Measurements from ENCODE around the gene PTPRN2.
"Not testable (repeated sequence)": the region's sequence is repeated elsewhere in the genome, so short reads cannot be mapped to it uniquely, and the experiment has no call there.

PTPRN2 gene

DNA sequence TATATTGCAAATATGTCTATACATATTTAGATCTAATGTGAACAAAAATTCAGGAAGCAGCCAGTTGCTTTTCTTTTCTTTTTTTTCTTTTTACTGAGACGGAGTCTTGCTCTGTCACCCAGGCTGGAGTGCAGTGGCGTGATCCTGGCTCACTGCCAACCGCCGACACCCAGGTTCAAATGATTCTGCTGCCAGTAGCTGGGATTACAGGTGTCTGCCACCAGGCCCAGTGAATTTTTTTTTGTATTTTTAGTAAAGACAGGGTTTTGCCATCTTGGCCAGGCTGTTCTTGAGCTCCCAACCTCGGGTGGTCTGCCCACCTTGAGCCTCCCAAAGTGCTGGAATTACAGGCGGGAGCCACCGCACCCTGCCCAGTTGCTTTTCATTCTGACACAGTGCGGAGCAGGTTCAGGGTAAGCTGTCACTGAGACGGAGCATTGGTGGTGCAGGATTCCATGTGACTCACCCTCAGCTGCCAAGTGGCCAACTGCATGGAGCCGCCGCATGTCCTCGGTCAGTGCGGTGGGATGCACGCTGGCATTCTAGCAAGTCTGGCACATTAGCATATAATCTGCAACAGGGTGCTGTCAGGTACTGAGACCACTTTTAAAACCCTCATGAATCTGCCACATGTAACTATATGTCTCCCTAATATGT lies 888.1 kb downstream of the PTPRN2 start:
- Histone ChIP-seq H3K4me1 (ENCODE audit: insufficient read depth, low read length) (no peaks in the 10 kb centered on the region), H3K9ac (ENCODE audit: low read depth, low read length) (no peak overlapping the region), H3K36me3 (ENCODE audit: insufficient read depth, low read length) (no peaks in the 10 kb centered on the region), H3K9me3 (ENCODE audit: control insufficient read depth, insufficient read depth, low read length) (no peaks in the 10 kb centered on the region)

- not testable (repeated sequence) for H3K9me3 ChIP-seq (ENCODE audit: control insufficient read depth, insufficient read depth, low read length); H3K36me3 ChIP-seq (ENCODE audit: insufficient read depth, low read length); H3K9ac ChIP-seq (ENCODE audit: low read depth, low read length); H3K4me1 ChIP-seq (ENCODE audit: insufficient read depth, low read length)
These were observed 890.3 kb downstream of the PTPRN2 start for GRCh38 chr7:157697287-157697686.

DNA sequence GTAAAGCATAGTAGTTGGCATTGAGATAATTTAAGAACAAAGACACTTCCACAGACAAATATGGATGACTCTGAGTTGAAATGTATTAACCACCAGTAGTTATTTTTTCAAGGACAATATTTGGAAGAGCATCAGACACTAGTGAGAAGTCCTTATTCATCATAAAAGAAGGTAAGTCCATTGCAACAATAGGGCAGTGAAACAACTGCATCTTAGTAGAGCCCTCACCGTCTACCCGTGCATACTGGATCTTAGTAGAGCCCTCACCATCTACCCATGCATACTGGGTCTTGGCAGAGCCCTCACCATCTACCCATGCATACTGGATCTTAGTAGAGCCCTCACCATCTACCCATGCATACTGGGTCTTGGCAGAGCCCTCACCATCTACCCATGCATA lies 892.0 kb downstream of the PTPRN2 start:
- not testable (repeated sequence) for H3K4me1 ChIP-seq (ENCODE audit: insufficient read depth, low read length); H3K9me3 ChIP-seq (ENCODE audit: control insufficient read depth, insufficient read depth, low read length); H3K36me3 ChIP-seq (ENCODE audit: insufficient read depth, low read length); H3K9ac ChIP-seq (ENCODE audit: low read depth, low read length)

GRCh38 chr7:157694376-157694665 lies 893.3 kb downstream of the PTPRN2 start:
- Histone ChIP-seq H3K4me1 (ENCODE audit: insufficient read depth, low read length) (no peaks in the 10 kb centered on the region), H3K36me3 (ENCODE audit: insufficient read depth, low read length) (no peaks in the 10 kb centered on the region), H3K9ac (ENCODE audit: low read depth, low read length) (no peak overlapping the region), H3K9me3 (ENCODE audit: control insufficient read depth, insufficient read depth, low read length) (no peaks in the 10 kb centered on the region)

DNA sequence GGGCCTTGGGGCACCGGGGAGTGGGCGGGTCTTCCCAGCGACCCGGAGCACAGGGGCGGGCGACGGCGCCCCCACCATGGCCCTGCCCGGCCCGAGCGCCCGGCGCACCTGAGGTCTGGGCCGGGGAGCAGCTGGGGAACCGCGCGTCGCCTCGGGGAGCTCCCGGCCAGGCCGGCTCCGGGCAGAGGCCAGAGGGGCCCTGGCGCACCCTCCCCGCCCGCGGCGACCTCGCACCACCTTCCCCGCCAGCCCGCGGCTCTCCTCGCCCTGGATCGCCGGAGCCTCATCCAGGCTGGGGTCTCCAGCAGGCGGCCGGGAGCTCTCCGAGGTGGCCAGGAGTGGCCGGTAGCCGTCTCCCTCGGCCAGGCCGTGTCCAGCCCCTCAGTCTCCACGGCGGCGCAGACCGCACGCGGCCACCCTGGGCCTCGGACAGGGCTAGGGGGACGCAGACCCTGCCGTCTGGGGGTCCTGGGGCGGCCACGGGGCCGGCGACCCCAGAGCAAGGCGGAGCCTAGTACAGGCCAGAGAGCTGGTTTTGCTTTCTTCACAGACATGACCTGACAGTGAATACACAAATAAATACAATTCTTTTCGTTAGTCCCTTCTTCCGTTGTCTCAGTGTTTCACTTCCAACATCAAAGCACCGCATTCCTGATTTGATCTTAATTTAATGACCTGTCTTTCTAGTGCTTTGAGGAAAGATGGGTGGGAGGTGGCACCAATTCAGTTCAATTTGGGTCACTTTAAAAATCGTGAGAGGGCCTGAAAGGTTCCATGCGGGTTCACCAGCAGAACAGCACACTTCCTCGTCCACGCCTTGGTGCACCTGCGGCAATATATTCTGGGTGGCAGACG lies 893.9 kb downstream of the PTPRN2 start:
- Histone ChIP-seq H3K36me3 (ENCODE audit: insufficient read depth, low read length) (no peaks in the 10 kb centered on the region), H3K9me3 (ENCODE audit: control insufficient read depth, insufficient read depth, low read length) (no peaks in the 10 kb centered on the region), H3K9ac (ENCODE audit: low read depth, low read length) (peak overlapping the region; percentile 50; the same call in 1 of the 2 replicates), H3K4me1 (ENCODE audit: insufficient read depth, low read length) (no peaks in the 10 kb centered on the region)

DNA sequence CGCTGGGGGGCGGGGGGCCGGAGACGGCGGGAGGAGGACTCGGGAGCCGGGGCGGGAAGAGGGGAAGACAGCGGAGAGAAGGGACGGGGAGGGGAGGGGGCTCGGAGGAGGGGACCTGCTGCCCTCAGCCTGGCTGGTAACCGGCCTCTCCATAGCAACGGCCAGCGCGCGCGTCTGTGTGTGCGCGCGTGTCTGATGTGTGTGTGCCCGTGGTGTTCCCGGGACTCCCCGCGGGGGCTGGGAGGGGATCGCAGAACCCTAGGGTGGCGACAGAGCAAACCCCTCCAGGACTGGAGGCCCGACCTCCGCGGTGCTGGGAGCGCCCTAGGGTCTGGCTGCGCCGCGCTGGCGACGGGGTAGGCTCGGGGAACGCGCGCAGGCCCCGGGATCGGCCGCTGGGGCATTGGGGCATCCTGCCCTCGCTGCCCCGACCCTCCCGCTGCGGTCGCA lies 894.5 kb downstream of the PTPRN2 start:
- Histone ChIP-seq H3K36me3 (ENCODE audit: insufficient read depth, low read length) (no peaks in the 10 kb centered on the region), H3K9ac (ENCODE audit: low read depth, low read length) (peak overlapping the region; percentile 50; the same call in 1 of the 2 replicates), H3K9me3 (ENCODE audit: control insufficient read depth, insufficient read depth, low read length) (no peaks in the 10 kb centered on the region), H3K4me1 (ENCODE audit: insufficient read depth, low read length) (no peaks in the 10 kb centered on the region)

GRCh38 chr7:157692460-157693011 lies 895.1 kb downstream of the PTPRN2 start:
- Histone ChIP-seq H3K4me1 (ENCODE audit: insufficient read depth, low read length) (no peaks in the 10 kb centered on the region), H3K9me3 (ENCODE audit: control insufficient read depth, insufficient read depth, low read length) (no peaks in the 10 kb centered on the region), H3K36me3 (ENCODE audit: insufficient read depth, low read length) (no peaks in the 10 kb centered on the region), H3K9ac (ENCODE audit: low read depth, low read length) (peak overlapping the region; percentile 61; the same call in 1 of the 2 replicates)

GRCh38 chr7:157691586-157692459 lies 895.8 kb downstream of the PTPRN2 start:
- Histone ChIP-seq H3K4me1 (ENCODE audit: insufficient read depth, low read length) (no peaks in the 10 kb centered on the region), H3K36me3 (ENCODE audit: insufficient read depth, low read length) (no peaks in the 10 kb centered on the region), H3K9me3 (ENCODE audit: control insufficient read depth, insufficient read depth, low read length) (no peaks in the 10 kb centered on the region), H3K9ac (ENCODE audit: low read depth, low read length) (peak overlapping the region; percentile 61; the same call in 1 of the 2 replicates)

DNA sequence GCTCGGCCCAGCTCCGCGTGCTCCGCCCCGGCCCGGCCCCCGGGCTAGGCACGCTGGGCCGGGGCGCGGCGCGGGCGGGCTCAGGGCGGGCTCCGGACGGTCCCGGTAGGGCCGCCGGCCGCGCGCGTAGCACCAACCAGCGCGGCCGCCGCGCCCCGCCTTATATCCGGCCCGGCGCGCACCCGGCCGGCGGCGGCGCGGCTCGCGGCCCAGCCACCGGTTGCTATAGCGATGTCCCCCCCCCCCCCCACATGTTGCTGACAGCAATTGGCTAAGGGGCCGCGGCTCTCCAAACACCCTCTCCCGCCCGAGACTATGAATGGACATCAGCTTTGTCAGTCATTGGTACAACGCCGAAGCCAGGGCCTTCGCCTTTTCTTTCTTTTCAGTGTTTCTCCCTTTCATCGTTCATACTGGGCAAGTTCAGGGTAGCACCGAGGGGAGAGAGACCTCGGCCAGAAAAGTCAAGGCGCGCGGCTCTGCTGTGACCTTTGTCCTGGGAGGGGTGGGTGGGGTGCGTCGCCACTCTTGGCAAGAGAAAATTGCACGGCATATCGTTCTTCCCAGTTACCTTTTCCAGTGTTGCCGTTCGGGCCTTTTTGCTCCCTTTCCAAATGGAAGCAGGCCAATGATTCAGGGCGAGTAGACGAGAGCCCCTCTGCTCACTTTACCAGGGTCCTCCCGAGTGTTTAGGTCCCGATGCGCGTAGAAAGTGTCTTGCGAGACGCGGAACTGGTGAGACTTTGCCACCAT lies 896.6 kb downstream of the PTPRN2 start:
- Histone ChIP-seq H3K9ac (ENCODE audit: low read depth, low read length) (peak overlapping the region; percentile 61; the same call in 1 of the 2 replicates), H3K4me1 (ENCODE audit: insufficient read depth, low read length) (no peaks in the 10 kb centered on the region), H3K9me3 (ENCODE audit: control insufficient read depth, insufficient read depth, low read length) (no peaks in the 10 kb centered on the region), H3K36me3 (ENCODE audit: insufficient read depth, low read length) (no peaks in the 10 kb centered on the region)

DNA sequence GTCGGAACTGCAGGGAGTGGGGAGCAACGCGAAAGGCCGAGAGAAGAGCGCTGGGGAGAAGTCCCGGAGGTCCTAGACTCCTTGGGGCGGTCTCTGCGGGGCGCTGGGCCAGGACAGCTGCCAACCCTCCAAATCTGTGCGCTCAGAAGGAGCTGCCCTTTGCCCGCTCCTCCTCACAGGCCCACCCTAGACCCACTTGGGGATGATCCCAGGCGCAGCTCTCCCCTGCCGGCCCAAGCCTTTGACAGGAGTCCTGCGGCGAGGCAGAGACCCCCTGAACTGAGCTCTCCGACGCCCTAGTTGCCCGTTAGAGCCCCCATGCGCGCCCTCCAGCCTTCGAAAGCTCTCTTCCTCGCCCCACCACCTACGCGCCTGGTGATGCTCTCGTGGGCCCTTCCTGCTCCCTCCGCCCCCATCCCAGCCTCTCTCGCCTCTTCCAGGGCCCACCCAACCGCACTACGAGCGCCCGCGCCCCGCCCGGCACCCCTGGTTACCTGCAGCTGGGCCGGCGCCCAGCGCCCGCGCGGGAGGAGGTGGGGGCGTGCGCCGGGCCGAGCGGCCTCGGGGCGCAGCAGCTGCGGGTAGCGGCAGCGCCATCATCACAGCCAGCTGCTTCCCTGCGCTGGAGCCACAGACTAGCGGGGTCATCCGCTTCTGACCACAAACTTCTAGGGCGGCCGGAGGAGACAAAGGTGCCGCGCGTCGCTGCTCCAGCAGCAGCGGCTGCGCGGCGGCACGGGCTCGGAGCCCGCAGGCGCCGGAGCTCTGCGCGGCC lies 897.4 kb downstream of the PTPRN2 start:
- peak overlapping the region; percentile 60; the same call in 1 of the 2 replicates for H3K9ac ChIP-seq (ENCODE audit: low read depth, low read length)
- H3K4me1 ChIP-seq (ENCODE audit: insufficient read depth, low read length), result no peaks in the 10 kb centered on the region
- no peaks in the 10 kb centered on the region for H3K36me3 ChIP-seq (ENCODE audit: insufficient read depth, low read length)
- H3K9me3 ChIP-seq (ENCODE audit: control insufficient read depth, insufficient read depth, low read length), result no peaks in the 10 kb centered on the region

DNA sequence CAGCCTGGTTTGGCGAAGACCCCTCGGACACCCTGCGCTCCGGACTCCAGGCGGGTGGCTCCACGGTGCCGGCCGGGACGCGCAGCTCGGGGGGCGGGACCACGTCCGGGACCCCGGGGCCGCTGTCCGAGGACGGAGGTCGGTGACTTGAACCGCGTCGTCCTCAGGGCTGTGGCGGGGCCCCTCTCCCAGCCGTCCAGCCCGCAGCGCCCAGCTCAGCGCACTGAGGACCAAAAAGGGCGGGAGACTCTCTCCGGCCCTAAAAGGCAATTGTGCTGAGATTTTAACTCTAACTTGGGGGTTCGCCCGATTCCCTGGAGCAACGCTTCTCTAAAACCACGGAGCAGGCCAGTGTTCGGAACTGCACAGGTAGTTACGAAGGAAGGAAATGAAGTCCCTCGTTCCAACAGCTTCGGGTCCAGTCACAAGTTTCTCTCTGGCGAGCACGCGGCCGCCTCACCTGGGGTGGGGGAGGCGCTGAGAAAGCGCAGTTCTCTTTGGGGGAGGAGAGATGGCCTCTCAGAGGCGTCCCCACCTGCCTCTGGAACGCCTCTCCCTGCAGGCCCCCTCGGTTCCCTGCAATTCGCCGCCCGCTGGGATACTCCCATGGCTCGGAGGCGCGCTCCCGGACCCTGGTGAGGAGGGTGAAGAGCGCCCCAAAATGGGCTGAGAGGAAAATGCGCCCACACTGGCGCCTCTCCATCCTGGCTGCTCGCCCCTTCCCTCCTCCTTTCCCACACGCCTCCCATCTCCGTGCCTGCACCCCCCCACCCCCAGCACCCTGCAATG lies 898.2 kb downstream of the PTPRN2 start:
- H3K4me1 ChIP-seq (ENCODE audit: insufficient read depth, low read length), result no peaks in the 10 kb centered on the region
- no peaks in the 10 kb centered on the region for H3K36me3 ChIP-seq (ENCODE audit: insufficient read depth, low read length)
- H3K9ac ChIP-seq (ENCODE audit: low read depth, low read length), result peak overlapping the region; percentile 60; the same call in 1 of the 2 replicates
- no peaks in the 10 kb centered on the region for H3K9me3 ChIP-seq (ENCODE audit: control insufficient read depth, insufficient read depth, low read length)

GRCh38 chr7:157688533-157689268 lies 898.9 kb downstream of the PTPRN2 start:
- H3K9me3 ChIP-seq (ENCODE audit: control insufficient read depth, insufficient read depth, low read length), result no peaks in the 10 kb centered on the region

More at GRCh38 chr7:157688533-157689268, 898.9 kb downstream of the PTPRN2 start:
- Histone ChIP-seq H3K4me1 (ENCODE audit: insufficient read depth, low read length) (no peaks in the 10 kb centered on the region; the same call in 1 of the 2 replicates), H3K9ac (ENCODE audit: low read depth, low read length) (peak overlapping the region; percentile 60), H3K36me3 (ENCODE audit: insufficient read depth, low read length) (no peaks in the 10 kb centered on the region)

Data from ES-I3 (cell line).